ENCODE results near the gene FADS1. TPM values are rescaled to one million over a fixed set of nuclear protein-coding genes. Genes with fewer than 3 reads are reported as not detected.

FADS1 gene
- total and polyA plus RNA-seq, 2 of the 8 experiments (the other 6 are each of a cell fraction or from before 2014, with no cell fraction given) = 115 to 141 TPM

GRCh38 chr11:61780581-61781162 lies 36.1 kb downstream of the FADS1 start:
- CTCF ChIA-PET (ENCODE audit: partially characterized antibody) = interaction anchor here (0.7 to 7.2 kb wide), 9 partner anchors 9 to 46 kb away, joined by 3 to 48 read pairs (median 6); partner anchors contain the start of genes FEN1, MYRF and TMEM258
- H2BK15ac ChIP-seq (ENCODE audit: low read length) = no peak overlapping the region
- no peak overlapping the region for H3K56ac ChIP-seq (replicated peaks; ENCODE audit: insufficient read length, low read depth, low read length)
- H4K91ac ChIP-seq (replicated peaks; ENCODE audit: insufficient read length, low read length) = peak overlapping the region; percentile 48
- no peaks in the 10 kb centered on the region for H3K23me2 ChIP-seq (ENCODE audit: low read depth, low read length)
- H3K9me3 ChIP-seq (ENCODE audit: insufficient read depth in 2 of 2, low read depth in 1 of 2, low read length in 1 of 2) = no peaks in the 10 kb centered on the region
- peaks cover 0 to 6% of the 10 kb centered on the region in 2 experiments for H4K20me1 ChIP-seq (replicated peaks in 1 of 2; ENCODE audit: control insufficient read depth in 1 of 2, insufficient read depth in 2 of 2, low read length in 2 of 2)
- H2BK5ac ChIP-seq (ENCODE audit: low read depth, low read length) = no peak overlapping the region
- H3K4me2 ChIP-seq (ENCODE audit: insufficient read depth in 1 of 2, low read depth in 2 of 2, low read length in 2 of 2) = no peak overlapping the region
- H3K23ac ChIP-seq (ENCODE audit: insufficient read length) = no peak overlapping the region
- no peak overlapping the region for H2BK20ac ChIP-seq (ENCODE audit: low read length)
- no peaks in the 10 kb centered on the region for H3K79me2 ChIP-seq (ENCODE audit: control insufficient read depth in 1 of 2, insufficient read depth in 2 of 2, low read length in 2 of 2)
- peak overlapping the region; percentile 71 for H3K4ac ChIP-seq (replicated peaks; ENCODE audit: insufficient read length, low read depth, low read length)
- H4K5ac ChIP-seq (ENCODE audit: insufficient read length, low read depth, low read length) = no peak overlapping the region
- 0 out of 2 replicates have a peak overlapping the region, but pooled peaks have one; percentile 43 for H2BK12ac ChIP-seq (ENCODE audit: low read depth, low read length)
- H3K4me1 ChIP-seq (replicated peaks in 1 of 4; ENCODE audit: control insufficient read depth in 3 of 4, insufficient read depth in 4 of 4, low read length in 3 of 4) = peaks cover 0 to 7% (median 5%) of the 10 kb centered on the region in 4 experiments; a peak in 6 of 7 replicates
- H3K4me3 ChIP-seq (ENCODE audit: extremely low read depth in 1 of 4, insufficient read depth in 2 of 4, low read depth in 3 of 4, low read length in 4 of 4) = no peak overlapping the region
- no peak overlapping the region for H2AFZ ChIP-seq (ENCODE audit: low read length)
- H3K27ac ChIP-seq (ENCODE audit: low read depth, low read length) = no peak overlapping the region
- H3K79me1 ChIP-seq (ENCODE audit: low read depth, low read length) = no peaks in the 10 kb centered on the region
- POLR2A ChIA-PET (ENCODE audit: partially characterized antibody) = interaction anchor here (0.5 to 5.2 kb wide), 7 partner anchors 10 to 522 kb away, joined by 3 to 56 read pairs (median 5); partner anchors contain the start of genes FEN1 and TMEM258
- H3K9ac ChIP-seq (replicated peaks in 1 of 4; ENCODE audit: extremely low read depth in 1 of 4, low read depth in 3 of 4, low read length in 3 of 4) = no peak overlapping the region
- H3K36me3 ChIP-seq (ENCODE audit: control insufficient read depth in 2 of 4, insufficient read depth in 4 of 4, low read length in 3 of 4) = peaks cover 0 to 9% (median 4%) of the 10 kb centered on the region in 4 experiments; a peak in 5 of 8 replicates
- no peak for DNase-seq (ENCODE audit: low read depth in 1 of 2, low spot score in 2 of 2)
- H2AK5ac ChIP-seq (ENCODE audit: low read depth, low read length) = no peak overlapping the region
- H3K18ac ChIP-seq (ENCODE audit: extremely low read depth, low read length) = no peak overlapping the region
- FAIRE-seq = no peak
- no peak for TF ChIP-seq CHD2 (IDR thresholded peaks at IDR 0.05; ENCODE audit: low read length)
- H4K8ac ChIP-seq (ENCODE audit: extremely low read depth, insufficient read depth, low read length) = no peak overlapping the region
- H2BK120ac ChIP-seq (replicated peaks; ENCODE audit: low read depth, low read length) = no peak overlapping the region
- H3K14ac ChIP-seq (ENCODE audit: insufficient read length) = no peak overlapping the region
- no peaks in the 10 kb centered on the region; a peak in 1 of 7 replicates for H3K27me3 ChIP-seq (replicated peaks in 1 of 4; ENCODE audit: control insufficient read depth in 3 of 4, extremely low read depth in 1 of 4, insufficient read depth in 3 of 4, low read length in 3 of 4)
- WGBS, 2 experiments (ENCODE audit: extremely low coverage in 1 of 2, insufficient coverage in 1 of 2, insufficient read length in 1 of 2, insufficient replicate concordance in 2 of 2, low coverage in 1 of 2, low lambda C conversion rate in 2 of 2, missing lambda C conversion rate in 1 of 2) = 91% methylated on average over 7 of the region's 9 CpGs; no CpG with 5 or more reads in 1 of the 2 experiments
